ENCODE results near the gene SLC25A29. TPM values are rescaled to one million over a fixed set of nuclear protein-coding genes. Genes with fewer than 3 reads are reported as not detected.

Gene SLC25A29
- polyA plus RNA-seq, 1 donor (not counting 4 experiments of a cell fraction or from before 2014, with no cell fraction given) = 16.3 TPM

DNA sequence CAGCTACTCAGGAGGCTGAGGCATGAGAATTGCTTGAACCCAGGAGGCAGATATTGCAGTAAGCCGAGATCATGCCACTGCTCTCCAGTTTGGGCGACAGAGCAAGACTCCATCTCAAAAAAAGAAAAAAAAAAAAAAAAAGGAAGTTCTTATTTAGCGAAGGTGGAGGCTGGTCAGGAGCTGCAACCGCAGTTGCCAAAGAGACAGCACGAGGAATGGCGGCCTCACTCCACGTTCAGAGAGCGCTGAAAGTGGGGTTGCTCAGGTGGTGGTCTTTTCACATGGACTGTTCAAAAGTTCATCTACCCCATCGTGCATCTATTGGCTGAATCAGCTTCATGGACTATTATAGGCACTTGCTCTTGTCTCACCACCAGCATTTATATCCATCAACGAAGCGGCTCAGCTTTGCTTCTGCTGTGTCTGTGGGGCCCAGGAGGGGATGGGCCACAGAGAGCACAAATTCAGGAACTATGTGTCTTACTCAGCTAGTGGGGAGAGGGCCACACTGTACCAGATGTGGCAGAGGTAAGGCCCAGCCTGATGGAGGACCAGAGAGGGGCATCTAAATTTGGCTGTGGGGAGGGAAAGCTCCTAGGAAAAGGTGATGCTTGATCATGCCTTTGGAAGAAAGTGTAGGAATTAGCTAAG lies 44.2 kb upstream of the SLC25A29 start:
- Histone ChIP-seq H3K4me3 (ENCODE audit: control insufficient read depth in 2 of 3, extremely low read depth in 1 of 3, insufficient read depth in 2 of 3, low read depth in 1 of 3, low read length in 3 of 3) (no peak overlapping the region), H3K79me2 (ENCODE audit: control insufficient read depth, insufficient read depth, low read length) (no peaks in the 10 kb centered on the region), H3K9me1 (ENCODE audit: control insufficient read depth, extremely low read depth, insufficient read depth, low read length) (no peaks in the 10 kb centered on the region), H3K4me2 (ENCODE audit: control insufficient read depth, extremely low read depth, insufficient read depth, low read depth, low read length) (no peak overlapping the region), H3K27ac (ENCODE audit: control insufficient read depth, insufficient read depth, low read length) (no peak overlapping the region), H3K27me3 (ENCODE audit: control insufficient read depth, extremely low read depth, insufficient read depth, low read length) (no peaks in the 10 kb centered on the region), H3K9me3 (ENCODE audit: control insufficient read depth, low read depth, low read length) (no peaks in the 10 kb centered on the region), H3K9ac (ENCODE audit: control insufficient read depth, extremely low read depth, insufficient read depth, low read length) (no peak overlapping the region), H3K4me1 (ENCODE audit: control insufficient read depth, extremely low read depth, insufficient read depth, low read length) (no peaks in the 10 kb centered on the region), H2AFZ (ENCODE audit: control insufficient read depth, low read length) (no peak overlapping the region), H3K36me3 (ENCODE audit: control insufficient read depth in 2 of 2, extremely low read depth in 1 of 2, insufficient read depth in 2 of 2, low read length in 2 of 2) (peaks cover 36 to 58% of the 10 kb centered on the region in 2 experiments), H4K20me1 (ENCODE audit: control insufficient read depth, extremely low read depth, insufficient read depth, low read length) (no peaks in the 10 kb centered on the region)
- no peak for TF ChIP-seq EZH2 (IDR thresholded peaks at IDR 0.05; ENCODE audit: low read length)
- TF ChIP-seq, protein P1, sequence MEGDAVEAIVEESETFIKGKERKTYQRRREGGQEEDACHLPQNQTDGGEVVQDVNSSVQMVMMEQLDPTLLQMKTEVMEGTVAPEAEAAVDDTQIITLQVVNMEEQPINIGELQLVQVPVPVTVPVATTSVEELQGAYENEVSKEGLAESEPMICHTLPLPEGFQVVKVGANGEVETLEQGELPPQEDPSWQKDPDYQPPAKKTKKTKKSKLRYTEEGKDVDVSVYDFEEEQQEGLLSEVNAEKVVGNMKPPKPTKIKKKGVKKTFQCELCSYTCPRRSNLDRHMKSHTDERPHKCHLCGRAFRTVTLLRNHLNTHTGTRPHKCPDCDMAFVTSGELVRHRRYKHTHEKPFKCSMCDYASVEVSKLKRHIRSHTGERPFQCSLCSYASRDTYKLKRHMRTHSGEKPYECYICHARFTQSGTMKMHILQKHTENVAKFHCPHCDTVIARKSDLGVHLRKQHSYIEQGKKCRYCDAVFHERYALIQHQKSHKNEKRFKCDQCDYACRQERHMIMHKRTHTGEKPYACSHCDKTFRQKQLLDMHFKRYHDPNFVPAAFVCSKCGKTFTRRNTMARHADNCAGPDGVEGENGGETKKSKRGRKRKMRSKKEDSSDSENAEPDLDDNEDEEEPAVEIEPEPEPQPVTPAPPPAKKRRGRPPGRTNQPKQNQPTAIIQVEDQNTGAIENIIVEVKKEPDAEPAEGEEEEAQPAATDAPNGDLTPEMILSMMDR (optimal IDR thresholded peaks at IDR 0.05 in 1 of 3, IDR thresholded peaks at IDR 0.05 in 1 of 3, conservative IDR thresholded peaks at IDR 0.05 in 1 of 3; ENCODE audit: extremely low read depth in 1 of 3, insufficient read depth in 2 of 3, low read length in 3 of 3) = no peak
- DNase-seq (ENCODE audit: low read depth, low spot score) (no peak), FAIRE-seq (no peak)
- dilution Hi-C loops (cut with MboI; ENCODE audit: extremely low pct_ligation_motif_present, low sequenced_read_pairs) = no loop called here

DNA sequence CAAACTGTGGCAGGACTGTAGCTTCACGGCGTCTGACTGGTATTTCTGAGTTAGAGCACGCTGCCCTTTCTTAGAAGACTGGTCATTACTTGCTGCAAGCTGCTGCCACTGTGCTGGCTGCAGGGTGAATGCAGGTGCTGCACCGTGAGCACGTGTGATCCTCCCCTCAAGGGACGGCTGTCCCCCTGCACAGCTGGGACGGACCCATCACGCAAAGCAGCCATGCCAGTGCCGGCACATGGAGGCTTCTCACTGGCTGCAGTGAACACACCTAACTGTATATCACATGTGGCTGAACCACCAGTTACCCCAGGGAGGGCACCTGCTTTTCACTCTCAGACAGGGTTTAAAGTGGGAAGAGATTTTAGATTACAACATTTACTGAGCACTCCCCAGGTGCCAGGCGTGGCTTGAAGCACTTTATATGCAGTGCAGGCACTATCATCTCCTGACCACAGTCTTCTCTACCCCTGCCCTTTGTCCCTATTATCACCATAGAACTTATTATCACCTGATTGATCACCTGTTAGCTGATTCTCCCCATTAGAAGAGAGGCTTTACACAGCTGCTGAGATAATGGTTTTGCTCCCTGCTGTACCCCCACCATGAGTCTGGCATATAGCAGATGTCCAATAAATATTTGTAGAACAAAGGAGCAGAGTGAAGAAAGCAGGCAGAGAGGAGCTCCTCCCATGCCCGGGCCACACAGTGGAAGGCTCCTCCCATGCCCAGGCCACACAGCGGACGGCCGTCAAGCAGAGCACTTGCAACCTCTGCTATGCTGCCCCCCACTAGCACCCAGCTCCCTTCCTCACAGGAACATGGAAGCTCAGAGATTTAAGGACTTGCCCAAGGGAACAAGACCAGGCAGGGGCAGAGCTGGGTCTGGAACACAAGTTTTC lies 42.8 kb upstream of the SLC25A29 start:
- Histone ChIP-seq H3K4me3 (ENCODE audit: control insufficient read depth in 2 of 3, extremely low read depth in 1 of 3, insufficient read depth in 2 of 3, low read depth in 1 of 3, low read length in 3 of 3) (no peak overlapping the region), H3K27ac (ENCODE audit: control insufficient read depth, insufficient read depth, low read length) (no peak overlapping the region), H3K27me3 (ENCODE audit: control insufficient read depth, extremely low read depth, insufficient read depth, low read length) (no peaks in the 10 kb centered on the region), H3K9me1 (ENCODE audit: control insufficient read depth, extremely low read depth, insufficient read depth, low read length) (no peaks in the 10 kb centered on the region), H3K79me2 (ENCODE audit: control insufficient read depth, insufficient read depth, low read length) (no peaks in the 10 kb centered on the region), H3K4me2 (ENCODE audit: control insufficient read depth, extremely low read depth, insufficient read depth, low read depth, low read length) (no peak overlapping the region), H2AFZ (ENCODE audit: control insufficient read depth, low read length) (no peak overlapping the region), H3K9ac (ENCODE audit: control insufficient read depth, extremely low read depth, insufficient read depth, low read length) (no peak overlapping the region), H3K4me1 (ENCODE audit: control insufficient read depth, extremely low read depth, insufficient read depth, low read length) (no peaks in the 10 kb centered on the region), H3K36me3 (ENCODE audit: control insufficient read depth in 2 of 2, extremely low read depth in 1 of 2, insufficient read depth in 2 of 2, low read length in 2 of 2) (peaks cover 31 to 50% of the 10 kb centered on the region in 2 experiments), H4K20me1 (ENCODE audit: control insufficient read depth, extremely low read depth, insufficient read depth, low read length) (no peaks in the 10 kb centered on the region), H3K9me3 (ENCODE audit: control insufficient read depth, low read depth, low read length) (no peaks in the 10 kb centered on the region)
- DNase-seq (ENCODE audit: low read depth, low spot score) (no peak), FAIRE-seq (no peak)
- TF ChIP-seq, protein P1 (optimal IDR thresholded peaks at IDR 0.05 in 1 of 3, IDR thresholded peaks at IDR 0.05 in 1 of 3, conservative IDR thresholded peaks at IDR 0.05 in 1 of 3; ENCODE audit: extremely low read depth in 1 of 3, insufficient read depth in 2 of 3, low read length in 3 of 3) = no peak
- no peak for TF ChIP-seq EZH2 (IDR thresholded peaks at IDR 0.05; ENCODE audit: low read length)
- dilution Hi-C loops (cut with MboI; ENCODE audit: extremely low pct_ligation_motif_present, low sequenced_read_pairs) = no loop called here
